Liver (tissue), 3 donors: ENCODE data around the gene USP6NL.

Source experiments
- EGR1 ChIP-seq, 2 donors: IDR thresholded peaks; 2 replicates each; pipeline ENCODE4 v1.6.1; 2016 to 2018; ENCODE audit warnings: antibody characterized with exemption in 2 of 2, low read depth in 2 of 2
- REST ChIP-seq: IDR thresholded peaks from 2 replicates; pipeline ENCODE4 v1.6.1; 2016; ENCODE audit warnings: antibody characterized with exemption, mild to moderate bottlenecking
- TF ChIP-seq, protein P1 (sequence below): fragments of 150-350 bp; IDR thresholded peaks from 2 replicates; pipeline ENCODE4 v1.5.1; 2017; ENCODE audit warnings: improper control_type of control experiment, low read depth, low read length; ENCODE audit not compliant: missing input control
- TF ChIP-seq, protein P2 (sequence below): IDR thresholded peaks from 2 replicates; pipeline ENCODE4 v1.6.1; 2016; ENCODE audit warnings: antibody characterized with exemption
- donor health status: healthy.
- donor health status: healthy.

DNA sequence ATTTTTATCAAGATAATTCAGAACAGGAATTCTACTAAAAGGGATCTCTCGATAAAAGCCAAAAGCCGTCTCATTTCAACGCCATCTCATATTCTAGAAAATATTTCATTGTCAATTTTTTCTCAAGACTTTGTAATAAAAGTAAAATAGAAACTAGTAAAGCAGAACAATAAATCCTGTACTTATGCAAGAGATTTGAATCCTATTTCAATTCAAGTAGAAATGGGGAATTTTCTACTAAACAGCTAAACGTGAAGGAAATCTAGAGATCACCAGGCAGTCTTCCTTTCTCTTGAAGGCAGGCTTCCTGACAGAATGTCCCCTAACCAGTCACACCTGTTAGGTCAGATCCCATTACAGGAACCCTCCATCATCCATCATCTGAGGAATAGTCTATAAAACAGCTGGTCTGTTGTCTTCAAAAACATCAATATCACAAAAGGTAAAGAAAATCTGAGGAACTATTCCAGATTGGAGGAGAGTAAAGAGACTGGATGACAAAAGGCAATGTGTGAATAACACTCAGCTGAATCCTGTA is 23.7 kb downstream of the USP6NL start:
- TF ChIP-seq, protein P1, sequence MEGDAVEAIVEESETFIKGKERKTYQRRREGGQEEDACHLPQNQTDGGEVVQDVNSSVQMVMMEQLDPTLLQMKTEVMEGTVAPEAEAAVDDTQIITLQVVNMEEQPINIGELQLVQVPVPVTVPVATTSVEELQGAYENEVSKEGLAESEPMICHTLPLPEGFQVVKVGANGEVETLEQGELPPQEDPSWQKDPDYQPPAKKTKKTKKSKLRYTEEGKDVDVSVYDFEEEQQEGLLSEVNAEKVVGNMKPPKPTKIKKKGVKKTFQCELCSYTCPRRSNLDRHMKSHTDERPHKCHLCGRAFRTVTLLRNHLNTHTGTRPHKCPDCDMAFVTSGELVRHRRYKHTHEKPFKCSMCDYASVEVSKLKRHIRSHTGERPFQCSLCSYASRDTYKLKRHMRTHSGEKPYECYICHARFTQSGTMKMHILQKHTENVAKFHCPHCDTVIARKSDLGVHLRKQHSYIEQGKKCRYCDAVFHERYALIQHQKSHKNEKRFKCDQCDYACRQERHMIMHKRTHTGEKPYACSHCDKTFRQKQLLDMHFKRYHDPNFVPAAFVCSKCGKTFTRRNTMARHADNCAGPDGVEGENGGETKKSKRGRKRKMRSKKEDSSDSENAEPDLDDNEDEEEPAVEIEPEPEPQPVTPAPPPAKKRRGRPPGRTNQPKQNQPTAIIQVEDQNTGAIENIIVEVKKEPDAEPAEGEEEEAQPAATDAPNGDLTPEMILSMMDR: no peak
- TF ChIP-seq EGR1 (IDR thresholded peaks at IDR 0.05; ENCODE audit: low read depth in 2 of 2): no peak
- no peak for TF ChIP-seq REST
- TF ChIP-seq, protein P2, sequence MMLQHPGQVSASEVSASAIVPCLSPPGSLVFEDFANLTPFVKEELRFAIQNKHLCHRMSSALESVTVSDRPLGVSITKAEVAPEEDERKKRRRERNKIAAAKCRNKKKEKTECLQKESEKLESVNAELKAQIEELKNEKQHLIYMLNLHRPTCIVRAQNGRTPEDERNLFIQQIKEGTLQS: no peak
